HG02759 (cell line): ENCODE measurements around the gene CPNE1.
A peak's percentile ranks its signal among the peaks of the same experiment; 100 is the strongest.
"Not testable (repeated sequence)": the region's sequence is repeated elsewhere in the genome, so short reads cannot be mapped to it uniquely, and the experiment has no call there.

Experiments
- ATAC-seq: cut with Tn5 transposase; IDR thresholded peaks from one replicate; pipeline ENCODE4 v1.9.1; 2021; ENCODE audit warnings: mild to moderate bottlenecking, moderate library complexity; ENCODE audit not compliant: unreplicated experiment

Gene CPNE1

DNA sequence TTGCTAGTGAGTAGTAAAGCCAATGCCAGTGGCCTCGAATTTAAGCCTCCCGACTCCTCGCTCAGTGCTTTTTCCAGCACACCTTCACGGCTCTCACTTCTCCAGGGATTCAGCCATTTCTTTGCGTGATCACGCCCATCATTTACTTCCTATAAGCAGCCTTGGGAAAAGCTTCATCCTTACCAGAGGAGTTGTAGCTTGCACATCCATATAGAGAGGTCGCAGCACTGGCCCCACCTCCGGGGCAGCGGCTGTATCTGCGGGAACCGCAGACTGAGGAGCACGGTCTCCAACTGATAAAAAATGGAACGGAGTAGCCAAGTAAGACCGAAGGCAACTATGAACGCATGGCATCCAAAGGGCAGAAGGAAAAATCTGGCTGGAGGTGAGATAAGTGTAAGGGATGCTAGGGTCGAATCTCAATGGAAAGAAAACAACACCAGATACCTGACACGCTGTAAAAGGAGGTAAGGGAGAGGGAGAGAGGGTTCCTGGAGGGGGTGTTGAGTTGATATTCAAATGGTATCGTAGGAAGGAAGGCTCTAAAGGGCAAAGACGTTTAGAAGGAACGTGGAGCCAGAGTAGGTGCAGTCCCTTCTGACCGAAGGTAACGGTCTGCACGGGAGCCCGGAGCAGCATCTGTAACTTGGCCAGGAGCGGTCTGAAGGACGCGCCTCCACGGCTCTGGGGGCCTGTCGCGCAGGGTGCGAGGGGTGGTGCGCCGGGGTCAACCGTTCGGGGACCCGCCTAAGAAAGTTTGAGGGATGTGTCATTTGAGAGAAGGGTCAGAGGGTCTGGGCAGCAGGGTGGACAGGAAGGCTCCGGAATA lies 33.8 kb upstream of the CPNE1 start:
- peak; percentile 33 for ATAC-seq

GRCh38 chr20:35697696-35698297 lies 33.1 kb upstream of the CPNE1 start:
- ATAC-seq = no peak

GRCh38 chr20:35695978-35696377 lies 31.3 kb upstream of the CPNE1 start:
- no peak for ATAC-seq

DNA sequence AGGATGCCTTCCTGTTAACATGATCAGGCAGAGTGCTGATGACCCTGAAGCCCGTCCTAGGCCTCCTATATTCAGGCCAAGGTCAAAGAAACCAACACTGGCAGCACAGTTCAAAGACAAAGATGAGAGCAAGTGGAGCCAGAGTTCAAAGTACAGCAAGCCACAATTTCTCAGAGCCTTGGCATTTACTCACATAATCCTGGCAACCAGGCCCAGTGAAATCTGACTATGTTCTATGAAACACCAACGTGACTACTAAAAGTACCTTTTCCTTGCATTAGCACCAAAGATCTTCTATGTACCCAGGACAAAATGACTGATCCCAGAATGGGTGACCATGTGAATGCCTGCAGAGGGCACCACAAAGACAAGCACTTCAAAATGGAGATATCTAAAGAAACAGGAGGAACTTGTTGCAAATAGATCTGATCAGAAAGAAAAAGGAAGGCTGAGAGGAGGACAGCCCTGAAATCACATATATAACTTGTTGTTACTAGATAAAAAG lies 30.6 kb upstream of the CPNE1 start:
- no peak for ATAC-seq

DNA sequence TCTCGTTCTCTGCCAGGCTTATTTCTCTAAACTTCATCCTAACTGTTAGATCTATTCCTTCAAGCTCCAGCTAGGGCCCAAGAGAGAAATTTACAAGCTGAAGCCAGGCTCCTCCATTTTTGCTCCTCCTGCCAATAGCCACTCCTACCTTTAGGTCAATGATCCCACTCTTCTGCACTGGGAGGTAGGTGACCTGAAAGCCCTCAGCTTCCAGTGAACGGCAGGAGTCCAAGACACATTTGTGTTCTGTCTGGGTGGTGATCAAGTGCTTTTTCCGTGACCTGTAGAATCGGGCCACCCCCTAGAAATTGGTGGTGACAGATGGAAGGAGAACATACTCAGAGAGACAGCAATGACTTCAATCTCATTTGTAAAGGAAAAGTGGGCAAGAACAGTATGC lies 25.6 kb upstream of the CPNE1 start:
- ATAC-seq = no peak

DNA sequence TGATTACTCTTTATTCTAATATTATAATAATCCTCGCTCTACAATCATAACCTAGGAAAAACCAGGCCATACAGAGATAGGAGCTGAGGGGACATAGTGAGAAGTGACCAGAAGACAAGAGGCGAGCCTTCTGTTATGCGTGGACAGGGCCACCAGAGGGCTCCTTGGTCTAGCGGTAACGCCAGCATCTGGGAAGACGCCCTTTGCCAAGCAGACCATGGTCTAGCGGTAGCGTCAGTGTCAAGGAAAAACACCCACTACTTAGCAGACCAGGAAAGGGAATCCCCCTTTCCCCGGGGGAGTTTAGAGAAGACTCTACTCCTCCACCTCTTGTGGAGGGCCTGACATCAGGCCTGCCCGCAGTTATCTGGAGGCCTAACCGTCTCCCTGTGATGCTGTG lies 22.2 kb upstream of the CPNE1 start:
- not testable (repeated sequence) for ATAC-seq

DNA sequence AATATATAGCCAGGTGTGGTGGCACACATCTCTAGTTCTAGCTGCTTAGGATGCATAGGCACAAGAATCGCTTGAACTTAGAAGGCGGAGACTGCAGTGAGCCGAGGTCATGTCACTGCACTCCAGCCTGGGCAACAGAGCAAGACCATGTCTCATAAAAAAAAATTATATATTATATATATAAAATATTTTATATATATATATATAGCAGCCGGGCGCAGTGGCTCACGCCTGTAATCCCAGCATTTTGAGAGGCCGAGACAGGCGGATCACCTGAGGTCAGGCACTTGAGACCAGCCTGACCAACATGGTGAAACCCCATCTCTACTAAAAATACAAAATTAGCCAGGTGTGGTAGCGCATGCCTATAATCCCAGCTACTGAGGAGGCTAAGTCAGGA lies 20.7 kb upstream of the CPNE1 start:
- not testable (repeated sequence) for ATAC-seq

DNA sequence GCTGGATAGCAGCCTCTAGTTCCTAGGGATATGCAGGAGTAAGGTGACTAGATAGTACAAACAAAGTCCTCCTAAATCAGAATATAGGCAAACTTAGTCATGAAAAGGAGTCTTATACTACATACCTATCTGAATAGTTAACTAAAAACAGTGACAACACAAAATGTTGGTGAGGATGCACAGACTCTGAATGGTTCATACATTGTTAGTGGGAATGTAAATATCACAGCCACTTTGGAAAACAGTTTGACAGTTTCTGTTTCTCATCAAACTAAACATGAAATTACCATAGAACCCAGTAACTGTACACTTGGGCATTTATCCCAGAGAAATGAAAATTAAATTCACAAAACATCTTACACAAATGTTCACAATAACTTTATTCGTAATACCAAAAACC lies 17.3 kb upstream of the CPNE1 start:
- ATAC-seq = no peak

GRCh38 chr20:35680452-35681183 lies 15.9 kb upstream of the CPNE1 start:
- no peak for ATAC-seq

- no peak for ATAC-seq
Measured at GRCh38 chr20:35674921-35675320, 10.2 kb upstream of the CPNE1 start.

- no peak for ATAC-seq
Measured at GRCh38 chr20:35673884-35674283, 9.2 kb upstream of the CPNE1 start.

GRCh38 chr20:35669681-35670080 lies 5.0 kb upstream of the CPNE1 start:
- no peak for ATAC-seq

- ATAC-seq = no peak
Measured at GRCh38 chr20:35669221-35669620, 4.5 kb upstream of the CPNE1 start.

DNA sequence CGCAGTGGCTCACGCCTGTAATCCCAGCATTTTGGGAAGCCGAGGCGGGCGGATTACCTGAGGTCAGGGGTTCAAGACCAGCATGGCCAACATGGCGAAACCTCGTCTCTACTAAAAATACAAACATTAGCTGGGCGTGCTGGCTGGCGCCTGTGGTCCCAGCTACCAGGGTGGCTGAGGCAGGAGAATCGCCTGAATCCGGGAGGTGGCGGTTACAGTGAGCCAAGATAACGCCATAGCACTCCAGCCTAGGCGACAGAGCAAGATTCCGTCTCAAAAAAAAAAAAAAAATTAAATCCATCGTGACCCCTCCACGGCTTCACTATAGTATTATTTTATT lies 1.2 kb upstream of the CPNE1 start:
- no peak for ATAC-seq

DNA sequence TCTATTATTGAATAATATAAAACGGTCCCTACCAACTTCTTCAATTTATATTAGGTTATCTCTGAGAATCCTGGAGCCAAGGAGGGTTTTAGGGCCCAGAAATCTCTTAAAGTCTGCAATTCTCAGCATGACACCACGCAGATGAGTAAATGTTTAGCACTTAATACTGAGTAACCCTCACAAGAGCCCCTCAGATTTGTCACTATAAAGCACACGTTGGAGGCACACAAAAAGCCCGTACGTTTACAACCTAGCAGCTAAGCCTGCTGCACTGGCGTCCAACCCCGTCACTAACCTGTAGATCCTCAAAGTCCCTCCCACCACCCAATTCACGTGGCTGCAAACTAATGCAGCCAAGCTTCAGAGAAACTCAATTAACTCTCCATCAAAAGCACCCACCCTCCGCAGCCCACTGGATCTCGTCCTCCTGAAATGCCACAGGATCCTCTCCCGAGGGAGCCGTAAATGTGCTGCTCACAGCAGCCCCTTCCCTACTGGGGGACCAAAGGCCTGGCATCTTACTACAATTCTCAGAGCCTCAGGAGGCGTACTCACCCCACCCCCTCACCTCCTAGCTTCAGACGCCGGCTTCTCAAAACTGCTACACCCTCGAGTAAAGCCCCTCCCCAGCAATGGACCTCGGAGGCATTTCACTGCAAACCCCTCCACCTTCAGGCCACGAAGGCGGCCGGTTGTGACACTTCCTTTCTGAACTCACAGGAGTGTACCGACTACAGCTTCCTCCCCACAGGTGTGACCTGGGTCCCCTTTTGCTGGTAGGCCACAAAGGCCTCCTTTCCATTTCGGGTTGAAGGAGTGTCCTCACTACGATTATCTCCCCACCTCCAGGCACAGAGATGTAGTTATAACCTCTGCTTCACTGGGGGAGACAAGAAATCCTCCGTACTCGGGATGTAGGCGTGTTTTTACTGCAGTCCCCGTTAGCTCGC lies 909 bp downstream of the CPNE1 start:
- peak; percentile 35 for ATAC-seq

- ATAC-seq = no peak
Measured at GRCh38 chr20:35662551-35662950, 2.1 kb downstream of the CPNE1 start.

DNA sequence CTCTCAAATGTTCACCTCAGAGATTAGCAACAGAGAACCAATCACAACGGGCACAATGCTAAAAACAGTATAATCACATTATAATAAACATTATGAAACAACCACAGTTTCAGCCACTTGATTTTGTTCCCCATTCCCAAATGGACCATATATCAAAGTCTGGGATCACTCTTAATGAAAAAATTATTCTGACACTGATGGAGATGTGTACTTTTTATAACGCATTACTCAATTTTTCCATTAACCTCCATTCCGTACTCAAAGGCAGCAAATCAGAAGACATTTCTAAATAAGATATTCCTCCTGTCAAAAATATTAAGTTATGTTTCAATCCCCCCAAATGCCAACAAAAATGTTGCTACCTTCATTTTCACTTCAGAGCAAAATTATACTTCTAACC lies 2.8 kb downstream of the CPNE1 start:
- no peak for ATAC-seq

DNA sequence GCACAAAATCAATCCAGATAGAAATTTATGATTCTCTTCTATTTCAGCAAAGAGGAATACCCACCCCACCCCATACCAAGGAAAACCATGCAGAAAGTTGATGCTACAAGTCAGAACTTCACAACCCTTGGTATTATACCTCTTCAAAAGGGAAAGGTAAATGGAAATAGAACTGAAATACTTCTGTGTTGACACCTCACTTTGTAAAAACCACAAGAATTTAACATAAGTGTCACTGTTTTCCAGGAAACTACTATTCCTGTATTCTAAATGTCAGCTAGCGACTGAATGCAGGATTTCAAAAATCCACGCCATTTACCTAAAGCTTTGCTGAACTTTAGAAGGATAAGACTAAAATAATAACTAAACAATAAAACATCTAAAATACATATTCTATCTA lies 3.6 kb downstream of the CPNE1 start:
- ATAC-seq = no peak

DNA sequence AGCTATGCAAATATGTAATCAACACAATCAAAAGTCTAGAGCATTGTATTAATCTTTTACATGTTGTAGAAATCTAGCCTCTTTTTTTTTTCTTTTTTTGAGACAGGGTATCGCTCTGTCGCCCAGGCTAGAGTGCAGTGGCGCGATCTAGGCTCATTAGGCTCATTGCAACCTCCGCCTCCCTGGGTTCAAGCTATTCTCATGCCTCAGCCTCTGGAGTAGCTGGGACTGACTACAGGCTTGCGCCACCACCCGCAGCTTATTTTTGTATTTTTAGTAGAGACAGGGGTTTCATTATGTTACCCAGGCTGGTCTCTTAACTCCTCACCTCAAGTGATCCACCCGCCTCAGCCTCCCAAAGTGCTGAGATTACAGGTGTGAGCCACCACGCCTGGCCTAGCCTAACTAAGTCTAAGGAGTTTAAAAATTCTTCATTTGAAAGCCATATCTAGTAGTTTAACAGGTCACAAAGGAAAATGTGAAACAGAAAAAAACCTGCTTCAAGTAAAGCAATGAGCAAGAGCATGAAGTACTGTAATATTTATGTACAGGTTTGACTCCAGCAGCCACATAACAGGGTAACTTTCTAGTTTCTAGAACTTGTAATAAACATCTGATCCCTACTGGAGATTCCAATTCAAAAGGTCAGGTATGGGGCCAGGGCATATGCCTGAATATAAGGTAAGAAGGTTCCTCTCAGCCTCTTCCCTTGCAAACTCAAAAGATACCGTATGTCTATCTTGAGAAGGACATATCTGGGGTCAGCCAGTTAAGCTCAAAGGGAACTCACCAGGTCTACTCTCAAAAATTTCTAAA lies 4.4 kb downstream of the CPNE1 start:
- ATAC-seq = no peak

GRCh38 chr20:35657271-35657670 lies 7.4 kb downstream of the CPNE1 start:
- no peak for ATAC-seq
